Smooth muscle cell (in vitro differentiated cells): Measurements from ENCODE around the gene GNA14. TPM values are rescaled to one million over a fixed set of nuclear protein-coding genes. Genes with fewer than 3 reads are reported as not detected.

Experiments used
- DNase-seq: peaks from one replicate; lab custom pipeline; 2025; ENCODE audit not compliant: unreplicated experiment; lab: John Stamatoyannopoulos, UW
- H2AFZ ChIP-seq: fragments of 200-600 bp; sonication (generic); 2 replicates; pipeline ENCODE4 v1.6.0; 2016; ENCODE audit warnings: antibody characterized with exemption, low read depth, mild to moderate bottlenecking
- H3F3A ChIP-seq: fragments of 200-600 bp; sonication (generic); 2 replicates; pipeline ENCODE4 v1.6.0; 2017; ENCODE audit warnings: antibody characterized with exemption, low read depth
- H3K27ac ChIP-seq: fragments of 200-600 bp; sonication (generic); 2 replicates; pipeline ENCODE4 v1.5.1; 2016; ENCODE audit warnings: low read depth, mild to moderate bottlenecking
- H3K27me3 ChIP-seq: fragments of 200-600 bp; sonication (generic); 2 replicates; pipeline ENCODE4 v1.6.1; 2016; ENCODE audit warnings: low read depth, mild to moderate bottlenecking
- H3K36me3 ChIP-seq: fragments of 200-600 bp; sonication (generic); 2 replicates; pipeline ENCODE4 v1.5.1; 2016; ENCODE audit warnings: low read depth
- H3K4me1 ChIP-seq: fragments of 200-600 bp; sonication (generic); 2 replicates; pipeline ENCODE4 v1.5.1; 2016; ENCODE audit warnings: low read depth
- H3K4me2 ChIP-seq: fragments of 200-600 bp; sonication (generic); 2 replicates; pipeline ENCODE4 v1.6.0; 2016; ENCODE audit warnings: mild to moderate bottlenecking
- H3K4me3 ChIP-seq: fragments of 200-600 bp; sonication (generic); 2 replicates; pipeline ENCODE4 v1.5.1; 2016; ENCODE audit warnings: mild to moderate bottlenecking
- H3K79me2 ChIP-seq: fragments of 200-600 bp; sonication (generic); 2 replicates; pipeline ENCODE4 v1.6.0; 2016; ENCODE audit warnings: low read depth, mild to moderate bottlenecking
- H3K9ac ChIP-seq: fragments of 200-600 bp; sonication (generic); 2 replicates; pipeline ENCODE4 v1.6.0; 2016; ENCODE audit warnings: low read depth
- H3K9me3 ChIP-seq: fragments of 200-600 bp; sonication (generic); replicated peaks from 2 replicates; pipeline ENCODE4 v1.5.1; 2016; ENCODE audit warnings: low read depth
- H4K20me1 ChIP-seq: fragments of 200-600 bp; sonication (generic); 2 replicates; pipeline ENCODE4 v1.6.0; 2016; ENCODE audit warnings: low read depth
- WGBS: methylation state at CpG from one replicate; pipeline ENCODE4 v1.1.7; 2016; ENCODE audit warnings: low lambda C conversion rate; 5-methylcytosine and 5-hydroxymethylcytosine counted together
- polyA plus RNA-seq: library from polyadenylated mRNA; unstranded; fragments of >200 nt; fragmentation: Nextera tagmentation; extraction: Ambion mirVana; gene quantifications from 2 replicates; pipeline ENCODE4 v1.2.1, GENCODE V29; 2016
- small RNA-seq: library from RNA; depleted of rRNA; stranded (forward); fragments of <200 nt; gene quantifications from one replicate; pipeline ENCODE3, GENCODE V24; 2014
- total RNA-seq: library from RNA; depleted of rRNA; stranded (reverse); fragments of >200 nt; gene quantifications from 2 replicates; pipeline ENCODE4 v1.2.3, GENCODE V29; 2014
- TF ChIP-seq, protein P1 (sequence below): fragments of 200-600 bp; sonication (generic); IDR thresholded peaks from 2 replicates; pipeline ENCODE4 v1.5.1; 2017; ENCODE audit warnings: borderline replicate concordance, mild to moderate bottlenecking, antibody characterized with exemption; ENCODE audit not compliant: insufficient read depth, poor library complexity, severe bottlenecking

The GNA14 gene
- total and polyA plus RNA-seq, 2 experiments from 2014 or later, result 1.6 to 10.2 TPM

GRCh38 chr9:77374266-77374665, 273.9 kb downstream of the GNA14 start:
- Histone ChIP-seq H3K36me3 (no peaks in the 10 kb centered on the region), H3K9ac (no peak overlapping the region), H2AFZ (no peak overlapping the region), H3K4me2 (no peak overlapping the region), H3K27ac (no peak overlapping the region), H3K4me1 (peaks cover 18% of the 10 kb centered on the region), H4K20me1 (no peaks in the 10 kb centered on the region), H3F3A (no peaks in the 10 kb centered on the region), H3K79me2 (no peaks in the 10 kb centered on the region), H3K4me3 (no peak overlapping the region), H3K9me3 (no peaks in the 10 kb centered on the region), H3K27me3 (no peaks in the 10 kb centered on the region)
- DNase-seq, result no peak
- TF ChIP-seq, protein P1, sequence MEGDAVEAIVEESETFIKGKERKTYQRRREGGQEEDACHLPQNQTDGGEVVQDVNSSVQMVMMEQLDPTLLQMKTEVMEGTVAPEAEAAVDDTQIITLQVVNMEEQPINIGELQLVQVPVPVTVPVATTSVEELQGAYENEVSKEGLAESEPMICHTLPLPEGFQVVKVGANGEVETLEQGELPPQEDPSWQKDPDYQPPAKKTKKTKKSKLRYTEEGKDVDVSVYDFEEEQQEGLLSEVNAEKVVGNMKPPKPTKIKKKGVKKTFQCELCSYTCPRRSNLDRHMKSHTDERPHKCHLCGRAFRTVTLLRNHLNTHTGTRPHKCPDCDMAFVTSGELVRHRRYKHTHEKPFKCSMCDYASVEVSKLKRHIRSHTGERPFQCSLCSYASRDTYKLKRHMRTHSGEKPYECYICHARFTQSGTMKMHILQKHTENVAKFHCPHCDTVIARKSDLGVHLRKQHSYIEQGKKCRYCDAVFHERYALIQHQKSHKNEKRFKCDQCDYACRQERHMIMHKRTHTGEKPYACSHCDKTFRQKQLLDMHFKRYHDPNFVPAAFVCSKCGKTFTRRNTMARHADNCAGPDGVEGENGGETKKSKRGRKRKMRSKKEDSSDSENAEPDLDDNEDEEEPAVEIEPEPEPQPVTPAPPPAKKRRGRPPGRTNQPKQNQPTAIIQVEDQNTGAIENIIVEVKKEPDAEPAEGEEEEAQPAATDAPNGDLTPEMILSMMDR, result no peak
- WGBS, result 97% methylated on average over 3 of the region's 3 CpGs

Small RNA genes within 50 kb of the gene (small RNA-seq; reads per million reads assigned to genes)
- not detected for gene RNU6-1303P
